Right kidney (tissue), 9 donors: ENCODE data around the gene NPFF.
A peak's percentile ranks its signal among the peaks of the same experiment; 100 is the strongest.
"Not testable (repeated sequence)": the region's sequence is repeated elsewhere in the genome, so short reads cannot be mapped to it uniquely, and the experiment has no call there.

Experiments used
- DNase-seq: peaks from one replicate; pipeline ENCODE4 v3.0.0-alpha.2; 2016
- long read RNA-seq, 8 donors: transcript quantifications; one replicate each; lab custom pipeline, GENCODE V29; 2026

NPFF gene
- long read RNA-seq, donor 1: 0 reads
- long read RNA-seq, donor 2: 0 reads
- long read RNA-seq, donor 3: 0 reads
- long read RNA-seq, donor 4: 0 reads
- long read RNA-seq, donor 5: 0 reads
- long read RNA-seq, donor 6: 0 reads
- long read RNA-seq, donor 7: 0 reads
- long read RNA-seq, donor 8: 0 reads

DNA sequence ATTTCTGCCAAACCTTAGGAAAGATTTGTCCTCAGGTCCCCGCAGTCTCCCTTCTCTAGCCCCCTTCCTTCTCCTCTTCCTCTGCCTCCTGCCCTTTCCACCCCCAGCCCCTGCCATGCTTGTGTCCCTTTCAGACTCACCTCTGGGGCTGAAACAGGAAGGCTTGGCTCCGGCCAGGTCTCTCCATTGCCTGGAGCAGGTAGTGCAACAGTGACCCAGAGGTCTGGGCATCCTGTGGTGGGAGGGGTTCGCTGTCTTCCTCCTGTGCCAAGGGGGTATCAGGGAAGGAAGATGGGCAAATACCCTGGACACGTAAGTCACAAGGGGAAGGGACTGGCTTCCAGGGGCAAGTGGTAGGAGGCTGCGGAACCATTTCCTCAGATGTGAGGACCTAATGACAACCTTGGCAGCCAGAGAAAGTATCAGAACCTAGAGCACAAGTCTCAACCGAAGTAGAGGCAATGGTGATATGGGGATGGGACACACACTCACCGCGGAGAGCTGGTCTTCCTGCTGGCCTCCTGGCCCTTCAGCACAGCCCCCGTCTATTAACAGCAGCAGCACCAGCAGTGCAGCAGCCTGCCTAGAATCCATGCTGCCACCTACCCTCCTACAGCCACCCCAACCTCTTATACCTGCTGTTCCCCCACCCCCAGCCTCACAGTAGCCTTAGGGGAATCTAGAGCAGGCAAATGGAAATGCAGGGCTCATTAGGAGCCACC is at the start of gene NPFF:
NPFF (minus strand) TSS at position 604 of the 722 bp plus-strand sequence; CDS start at position 594, 10 bp downstream.
- no peak for DNase-seq

DNA sequence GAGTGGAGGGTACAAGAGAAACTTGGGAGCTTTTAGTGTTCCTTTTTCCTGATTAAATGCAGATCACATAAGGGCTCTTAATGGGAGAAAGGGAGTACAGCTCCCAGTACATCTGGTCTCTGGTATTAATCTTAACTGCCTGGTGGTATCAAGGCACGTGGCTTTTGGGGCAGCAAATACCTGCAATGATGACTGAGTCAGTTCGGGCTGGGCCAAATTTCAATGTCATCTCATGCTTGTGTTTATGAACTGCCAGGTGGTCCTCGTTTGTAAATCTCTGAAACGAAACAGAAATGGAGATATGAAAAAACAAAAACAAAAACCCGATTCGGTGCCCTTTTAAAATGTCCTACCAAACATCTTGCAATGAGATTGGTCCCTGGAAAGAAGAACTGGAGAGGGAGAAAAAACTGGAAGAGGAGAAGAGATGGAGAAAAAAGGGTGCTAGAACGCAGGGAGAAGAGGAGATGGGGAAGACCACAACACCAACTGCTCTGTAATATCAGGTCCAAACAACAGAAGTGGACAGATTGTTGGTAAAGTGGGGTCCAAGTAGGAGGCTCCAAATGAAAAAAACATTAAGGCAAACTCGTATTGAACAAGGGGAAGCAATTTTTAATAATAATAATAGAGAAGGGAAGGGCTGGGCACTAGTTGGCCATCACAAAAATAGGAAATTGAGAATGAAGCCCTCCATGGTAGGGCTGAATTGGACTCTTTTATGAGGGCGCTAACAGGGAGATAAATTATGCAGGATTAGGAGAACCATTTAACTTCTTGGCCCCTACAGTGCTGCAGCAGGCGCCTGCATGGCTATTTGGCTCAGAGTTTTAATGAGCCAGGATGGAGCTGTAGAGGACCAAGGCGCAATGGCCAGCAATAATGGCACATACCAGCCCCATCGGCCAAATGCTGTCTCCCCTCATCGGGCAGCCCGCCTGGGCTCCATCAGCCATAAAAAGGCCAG is 45.4 kb upstream of the NPFF start:
- no peak for DNase-seq

GRCh38 chr12:53551889-53552291 is 44.6 kb upstream of the NPFF start:
- no peak for DNase-seq

GRCh38 chr12:53550595-53550994 is 43.3 kb upstream of the NPFF start:
- DNase-seq: no peak

DNA sequence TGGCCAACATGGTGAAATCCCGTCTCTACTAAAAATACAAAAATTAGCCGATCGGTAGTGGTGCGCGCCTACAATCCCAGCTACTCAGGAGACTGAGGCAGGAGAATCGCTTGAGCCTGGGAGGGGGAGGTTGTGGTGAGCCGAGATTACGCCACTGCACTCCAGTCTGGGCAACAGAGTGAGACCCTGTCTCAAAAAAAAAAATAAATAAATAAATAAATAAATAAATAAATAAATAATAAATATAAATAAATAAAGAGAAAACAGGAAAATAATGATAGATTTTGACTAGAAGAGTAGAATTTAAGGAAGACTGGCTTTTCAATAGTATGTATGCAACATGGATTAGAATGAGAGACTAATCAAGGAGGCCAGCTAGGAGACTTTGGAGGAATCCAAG is 42.8 kb upstream of the NPFF start:
- not testable (repeated sequence) for DNase-seq

DNA sequence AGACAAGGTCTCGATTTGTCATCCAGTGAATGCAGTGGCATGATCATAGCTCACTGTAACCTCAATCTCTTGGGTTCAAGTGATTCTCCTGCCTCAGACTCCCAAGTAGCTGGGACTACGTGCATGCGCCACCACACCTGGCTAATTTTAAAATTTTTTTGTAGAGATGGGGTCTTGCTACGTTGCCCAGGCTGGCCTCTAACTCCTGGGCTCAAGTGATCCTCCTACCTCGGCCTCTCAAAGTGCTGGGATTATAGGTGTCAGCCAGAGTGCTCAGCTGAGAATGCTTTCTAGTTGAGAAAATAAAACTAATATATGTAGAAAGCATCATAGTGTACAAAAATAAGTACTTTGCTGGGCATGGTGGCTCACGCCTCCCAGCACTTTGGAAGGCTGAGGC is 41.1 kb upstream of the NPFF start:
- not testable (repeated sequence) for DNase-seq

GRCh38 chr12:53543539-53543938 is 36.3 kb upstream of the NPFF start:
- DNase-seq: peak; percentile 39

GRCh38 chr12:53539526-53539925 is 32.2 kb upstream of the NPFF start:
- DNase-seq: no peak

DNA sequence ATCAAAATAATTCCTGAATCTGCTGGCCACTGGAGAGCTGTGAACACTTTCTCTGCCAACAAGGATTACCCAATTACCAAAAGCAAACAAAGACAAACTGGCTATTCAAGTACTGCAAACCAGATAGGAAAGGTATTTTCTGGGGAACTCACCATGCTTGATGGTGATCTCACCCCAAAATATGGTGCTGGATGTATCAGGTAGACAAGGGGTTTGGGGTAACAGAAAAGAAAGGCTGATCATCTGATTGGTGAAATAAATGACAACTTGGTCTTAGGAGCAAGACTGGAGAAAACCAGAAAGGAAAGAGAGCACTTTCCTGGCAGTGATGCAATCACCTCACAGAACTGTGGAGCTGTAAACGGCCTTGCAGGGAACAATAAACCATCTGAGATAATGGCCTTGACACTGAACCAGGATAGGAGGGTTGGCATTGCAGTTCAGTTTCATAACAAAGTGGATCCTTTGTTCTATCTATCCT is 31.0 kb upstream of the NPFF start:
- no peak for DNase-seq

DNA sequence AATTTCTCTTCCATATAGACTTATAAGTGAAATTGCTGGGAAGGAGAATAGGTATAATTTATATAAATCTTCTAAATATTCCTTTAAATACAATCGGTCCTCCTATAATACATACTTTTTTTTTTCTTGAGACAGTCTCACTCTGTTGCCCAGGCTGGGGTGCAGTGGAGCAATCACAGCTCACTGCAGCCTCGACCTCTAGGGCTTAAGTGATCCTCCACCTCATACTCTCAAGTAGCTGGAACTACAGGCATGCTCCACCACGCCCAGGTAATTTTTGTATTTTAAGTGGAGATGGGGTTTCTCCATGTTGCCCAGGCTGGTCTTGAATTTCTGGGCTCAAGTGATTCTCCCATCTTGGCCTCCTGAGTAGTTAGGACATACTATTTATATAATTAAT is 29.7 kb upstream of the NPFF start:
- no peak for DNase-seq

GRCh38 chr12:53533471-53533870 is 26.2 kb upstream of the NPFF start:
- DNase-seq: no peak

DNA sequence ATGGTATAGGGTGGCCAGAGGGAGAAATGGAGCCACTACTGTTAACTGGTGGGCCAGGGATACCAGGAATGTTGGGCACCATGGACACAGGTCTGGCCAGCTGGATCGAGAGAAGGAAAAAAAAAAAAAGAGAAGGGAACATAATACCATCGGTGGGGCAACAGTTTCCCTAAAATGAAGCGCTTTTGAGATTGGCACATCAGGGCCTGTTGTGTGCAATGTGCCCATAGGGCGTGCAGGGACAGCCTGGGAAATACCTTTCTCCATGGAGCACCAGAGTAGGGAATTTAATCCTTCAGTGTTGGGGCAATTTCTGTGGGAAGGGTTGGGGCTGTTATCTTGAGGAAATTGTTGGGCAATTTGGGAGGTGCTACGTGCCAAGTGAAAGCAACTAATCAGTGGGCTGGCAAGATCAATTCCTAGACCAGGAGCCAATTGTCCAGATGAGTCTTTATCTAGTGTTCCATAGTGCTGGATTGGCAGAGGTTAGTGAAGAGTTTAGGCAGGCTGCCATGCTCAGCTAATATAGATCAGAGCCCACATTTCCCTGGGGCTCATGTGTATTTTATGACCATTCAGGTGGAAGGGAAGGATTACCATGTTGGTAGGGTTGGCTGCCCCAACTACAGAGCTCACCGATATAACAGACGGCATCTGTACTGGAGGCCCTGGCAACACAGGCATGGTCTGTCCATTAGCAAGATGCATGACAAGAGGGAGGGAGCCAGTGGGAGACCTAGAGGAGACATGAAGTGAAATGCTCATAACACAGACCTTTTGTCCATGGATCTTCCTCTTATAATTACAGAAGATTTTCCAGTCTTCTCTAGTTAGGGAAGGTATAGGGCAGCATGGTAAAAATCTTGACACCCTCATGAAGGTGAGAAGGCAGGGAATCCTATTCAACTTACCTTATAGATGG is 25.5 kb upstream of the NPFF start:
- no peak for DNase-seq

GRCh38 chr12:53532021-53532420 is 24.7 kb upstream of the NPFF start:
- no peak for DNase-seq

DNA sequence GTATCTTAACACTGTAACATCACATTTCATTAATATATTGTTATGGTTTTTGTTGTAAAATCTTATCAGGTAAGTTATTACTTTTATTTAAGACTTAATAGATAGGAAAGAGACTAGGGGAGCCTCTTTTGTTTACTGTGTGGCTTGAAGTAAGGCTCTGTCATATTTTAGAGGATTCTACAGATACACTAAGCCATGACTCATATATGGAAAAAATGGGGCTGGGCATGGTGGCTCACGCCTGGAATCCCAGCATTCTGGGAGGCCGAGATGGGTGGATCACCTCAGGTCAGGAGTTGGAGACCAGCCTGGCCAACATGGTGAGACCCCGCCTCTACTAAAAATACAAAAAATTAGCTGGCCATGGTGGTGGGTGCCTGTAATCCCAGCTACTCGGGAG is 23.6 kb upstream of the NPFF start:
- DNase-seq: no peak

DNA sequence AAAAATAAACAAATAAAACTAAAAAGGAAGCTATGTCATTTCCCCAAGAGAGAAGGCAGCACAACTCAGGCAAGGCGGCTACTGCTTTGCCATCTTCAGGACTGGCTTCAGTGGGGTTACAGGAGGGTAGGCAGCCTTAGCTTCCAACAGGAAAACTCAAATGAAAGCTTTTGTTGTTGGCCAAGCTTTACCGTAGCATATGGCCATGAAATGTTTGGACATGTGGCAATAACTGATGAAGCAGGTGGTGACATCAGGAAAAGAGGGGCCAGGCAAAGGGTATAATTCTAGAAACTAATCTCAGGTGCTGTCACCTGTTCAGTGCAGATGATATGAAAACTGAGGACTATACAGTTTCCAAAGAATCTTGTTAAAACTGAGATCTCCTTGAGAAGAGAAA is 22.8 kb upstream of the NPFF start:
- no peak for DNase-seq

GRCh38 chr12:53524476-53524875 is 17.2 kb upstream of the NPFF start:
- no peak for DNase-seq

- DNase-seq: no peak
These were observed 15.8 kb upstream of the NPFF start for GRCh38 chr12:53523131-53523530.

- DNase-seq: no peak
These were observed 11.1 kb upstream of the NPFF start for GRCh38 chr12:53518381-53518780.

DNA sequence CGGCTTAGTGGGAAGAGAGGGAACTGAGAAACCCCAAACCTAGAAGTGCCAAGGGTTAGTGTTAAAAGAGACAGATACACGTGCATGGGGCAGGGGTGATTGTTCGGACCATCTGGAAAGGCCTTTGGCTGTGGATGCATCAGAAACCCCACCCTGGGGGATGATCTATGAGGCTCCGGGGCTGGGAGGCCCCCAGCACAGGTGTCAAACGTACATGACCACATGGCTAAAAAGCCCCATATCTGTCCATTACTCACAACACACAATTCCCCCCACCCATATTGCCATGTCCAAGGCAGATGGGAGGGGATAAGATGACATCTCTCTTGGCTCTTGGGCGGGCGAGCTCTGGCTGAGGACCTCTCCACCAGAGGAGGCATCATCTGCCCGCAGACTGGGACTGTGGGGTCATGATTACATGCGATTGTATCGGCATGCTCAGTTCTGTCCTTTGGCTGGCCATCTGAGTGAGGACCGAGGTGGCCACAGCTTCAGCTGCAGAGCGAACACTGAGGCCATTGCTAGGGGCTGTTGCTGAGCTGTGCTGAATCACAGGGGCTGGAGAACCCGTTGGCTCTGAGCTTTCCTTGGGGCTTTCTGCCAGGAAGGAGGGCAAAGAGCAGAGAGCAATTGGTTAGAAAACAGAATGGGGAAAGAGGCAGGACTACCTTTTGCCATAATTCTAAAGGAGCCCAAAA is 9.6 kb upstream of the NPFF start:
- DNase-seq: no peak

DNA sequence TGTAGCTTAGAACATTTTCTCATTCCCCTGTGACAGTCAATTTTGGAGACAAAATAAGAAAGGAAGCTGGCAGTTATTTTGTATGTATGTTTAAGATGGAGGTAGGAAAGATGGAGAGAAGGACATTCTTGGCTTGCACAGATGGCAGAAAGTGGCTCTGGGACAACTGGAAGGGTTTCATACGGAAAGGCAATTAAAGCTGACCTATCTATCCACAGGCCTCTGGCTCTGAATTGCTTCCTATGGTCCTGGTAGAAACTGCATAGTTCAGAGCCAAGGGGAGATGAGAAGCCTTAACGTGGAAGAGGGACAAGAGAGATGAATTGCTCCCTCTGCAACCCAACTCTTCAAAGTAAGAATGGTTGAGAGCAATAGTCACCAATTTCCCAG is 8.0 kb upstream of the NPFF start:
- DNase-seq: no peak

- DNase-seq: no peak
These were observed 7.5 kb upstream of the NPFF start for GRCh38 chr12:53514628-53515290.
